HUES48 (cell line): ENCODE data around the gene VPS11.
A peak's percentile ranks its signal among the peaks of the same experiment; 100 is the strongest.
"Not testable (repeated sequence)": the region's sequence is repeated elsewhere in the genome, so short reads cannot be mapped to it uniquely, and the experiment has no call there.

ENCODE experiments used
- H3K27ac ChIP-seq: one replicate; pipeline ENCODE4 v1.7.0; 2013; ENCODE audit warnings: low read depth, low read length, inconsistent platforms
- H3K27me3 ChIP-seq: 2 replicates; pipeline ENCODE4 v1.6.1; 2013; ENCODE audit warnings: mild to moderate bottlenecking, low read length; ENCODE audit not compliant: control insufficient read depth, insufficient read depth
- H3K36me3 ChIP-seq: 2 replicates; pipeline ENCODE4 v1.6.1; 2013; ENCODE audit warnings: low read length; ENCODE audit not compliant: control insufficient read depth, insufficient read depth
- H3K4me1 ChIP-seq: 2 replicates; pipeline ENCODE4 v1.6.1; 2013; ENCODE audit warnings: mild to moderate bottlenecking, low read length; ENCODE audit not compliant: control insufficient read depth, insufficient read depth
- H3K4me3 ChIP-seq: 2 replicates; pipeline ENCODE4 v1.5.1; 2013; ENCODE audit warnings: mild to moderate bottlenecking, low read depth, low read length
- H3K9ac ChIP-seq: 2 replicates; pipeline ENCODE4 v1.6.1; 2013; ENCODE audit warnings: mild to moderate bottlenecking, low read depth, low read length, moderate library complexity
- H3K9me3 ChIP-seq: 2 replicates; pipeline ENCODE4 v1.6.1; 2013; ENCODE audit warnings: low read length; ENCODE audit not compliant: control insufficient read depth, insufficient read depth

Gene VPS11

GRCh38 chr11:119093942-119094815, 26.6 kb downstream of the VPS11 start:
- peak overlapping the region; percentile 94 for H3K9ac ChIP-seq
- no peaks in the 10 kb centered on the region for H3K9me3 ChIP-seq
- no peaks in the 10 kb centered on the region for H3K27me3 ChIP-seq
- peaks cover 10% of the 10 kb centered on the region; the same call in 1 of the 2 replicates for H3K4me1 ChIP-seq
- H3K36me3 ChIP-seq, result peaks cover 72% of the 10 kb centered on the region
- peak overlapping the region; percentile 96 for H3K4me3 ChIP-seq
- peak overlapping the region; percentile 89 for H3K27ac ChIP-seq

GRCh38 chr11:119094816-119095065, 27.1 kb downstream of the VPS11 start:
- peak overlapping the region; percentile 89 for H3K27ac ChIP-seq
- peaks cover 10% of the 10 kb centered on the region; the same call in 1 of the 2 replicates for H3K4me1 ChIP-seq
- H3K9me3 ChIP-seq, result no peaks in the 10 kb centered on the region
- peak overlapping the region; percentile 94 for H3K9ac ChIP-seq
- H3K36me3 ChIP-seq, result peaks cover 71% of the 10 kb centered on the region
- peak overlapping the region; percentile 96 for H3K4me3 ChIP-seq
- H3K27me3 ChIP-seq, result no peaks in the 10 kb centered on the region

GRCh38 chr11:119095066-119095880, 27.7 kb downstream of the VPS11 start:
- no peaks in the 10 kb centered on the region for H3K9me3 ChIP-seq
- H3K36me3 ChIP-seq, result peaks cover 71% of the 10 kb centered on the region
- peak overlapping the region; percentile 96 for H3K4me3 ChIP-seq
- peaks cover 15% of the 10 kb centered on the region for H3K4me1 ChIP-seq
- H3K27ac ChIP-seq, result peak overlapping the region; percentile 89
- H3K27me3 ChIP-seq, result no peaks in the 10 kb centered on the region
- peak overlapping the region; percentile 94 for H3K9ac ChIP-seq

GRCh38 chr11:119099711-119100110, 32.1 kb downstream of the VPS11 start:
- Histone ChIP-seq H3K9ac (no peak overlapping the region), H3K4me1 (peaks cover 13% of the 10 kb centered on the region), H3K9me3 (no peaks in the 10 kb centered on the region), H3K4me3 (peak overlapping the region; percentile 86; the same call in 1 of the 2 replicates), H3K27ac (no peak overlapping the region), H3K36me3 (peaks cover 36% of the 10 kb centered on the region), H3K27me3 (no peaks in the 10 kb centered on the region)

- Histone ChIP-seq H3K27ac (no peak overlapping the region), H3K4me1 (peaks cover 13% of the 10 kb centered on the region), H3K36me3 (peaks cover 36% of the 10 kb centered on the region), H3K9me3 (no peaks in the 10 kb centered on the region), H3K9ac (0 out of 2 replicates have a peak overlapping the region, but pooled peaks have one; percentile 91), H3K27me3 (no peaks in the 10 kb centered on the region), H3K4me3 (peak overlapping the region; percentile 86)
Measured at GRCh38 chr11:119100246-119100970, 32.8 kb downstream of the VPS11 start.

- Histone ChIP-seq H3K27me3 (no peaks in the 10 kb centered on the region), H3K4me1 (peaks cover 15% of the 10 kb centered on the region), H3K4me3 (peak overlapping the region; percentile 86), H3K36me3 (peaks cover 34% of the 10 kb centered on the region), H3K27ac (peak overlapping the region; percentile 90), H3K9me3 (no peaks in the 10 kb centered on the region), H3K9ac (peak overlapping the region; percentile 91)
Measured at GRCh38 chr11:119100994-119101758, 33.6 kb downstream of the VPS11 start.

- Histone ChIP-seq H3K36me3 (peaks cover 27% of the 10 kb centered on the region), H3K27me3 (no peaks in the 10 kb centered on the region), H3K4me1 (peaks cover 22% of the 10 kb centered on the region), H3K9me3 (no peaks in the 10 kb centered on the region), H3K27ac (peak within 1 kb of the TSS; percentile 90), H3K9ac (peak within 1 kb of the TSS; percentile 91), H3K4me3 (peak within 1 kb of the TSS; percentile 86)
Measured at GRCh38 chr11:119101759-119102423, 34.3 kb downstream of the VPS11 start, which contains the start of gene DPAGT1. TSS of gene DPAGT1 (minus strand) at chr11:119101853. CDS start at chr11:119101655, 198 bp downstream.

- Histone ChIP-seq H3K36me3 (peaks cover 14% of the 10 kb centered on the region), H3K4me3 (peak overlapping the region; percentile 86; the same call in 1 of the 2 replicates), H3K27ac (peak overlapping the region; percentile 90), H3K4me1 (peaks cover 26% of the 10 kb centered on the region)
- not testable (repeated sequence) for H3K27me3 ChIP-seq, H3K9ac ChIP-seq, H3K9me3 ChIP-seq
Measured at GRCh38 chr11:119103161-119103664, 35.6 kb downstream of the VPS11 start.

- H3K27me3 ChIP-seq, result peaks cover 12% of the 10 kb centered on the region
- peaks cover 8% of the 10 kb centered on the region; the same call in 1 of the 2 replicates for H3K36me3 ChIP-seq
- H3K4me1 ChIP-seq, result peaks cover 26% of the 10 kb centered on the region
- H3K4me3 ChIP-seq, result no peak overlapping the region
- H3K9me3 ChIP-seq, result no peaks in the 10 kb centered on the region
- H3K27ac ChIP-seq, result no peak overlapping the region
- H3K9ac ChIP-seq, result no peak overlapping the region
Measured at GRCh38 chr11:119103793-119104192, 36.2 kb downstream of the VPS11 start.
